Bronchial epithelial cell (primary cell): ENCODE data around the gene ENAM. TPM values are rescaled to one million over a fixed set of nuclear protein-coding genes. Genes with fewer than 3 reads are reported as not detected.
"Not testable (repeated sequence)": the region's sequence is repeated elsewhere in the genome, so short reads cannot be mapped to it uniquely, and the experiment has no call there.

Experiments
- DNase-seq: peaks from one replicate; pipeline ENCODE4 v3.0.0-alpha.2; 2010; ENCODE audit warnings: low read depth
- FAIRE-seq: peaks from 2 replicates; lab custom pipeline; 2011; peaks lifted over from hg19 to GRCh38; lab: Jason Lieb, UNC
- H3K27me3 ChIP-seq: 2 replicates; pipeline ENCODE4 v1.5.1; 2011; ENCODE audit warnings: low read length; ENCODE audit not compliant: control insufficient read depth, insufficient read depth
- H3K36me3 ChIP-seq: 2 replicates; pipeline ENCODE4 v1.5.1; 2011; ENCODE audit warnings: low read length; ENCODE audit not compliant: control insufficient read depth, insufficient read depth
- H3K4me3 ChIP-seq: 2 replicates; pipeline ENCODE4 v1.5.1; 2011; ENCODE audit warnings: mild to moderate bottlenecking, low read depth, low read length, control low read depth
- CTCF ChIP-seq: IDR thresholded peaks from 2 replicates; pipeline ENCODE4 v1.5.1; 2011; ENCODE audit warnings: mild to moderate bottlenecking, moderate library complexity, low read length, control low read depth, inconsistent platforms; ENCODE audit not compliant: insufficient read depth, severe bottlenecking
- total RNA-seq: library from RNA; depleted of rRNA; stranded (reverse); fragments of >200 nt; gene quantifications from 2 replicates; pipeline ENCODE4 v1.2.1, GENCODE V29; 2014

Gene ENAM
- total RNA-seq, 1 donor from 2014 or later, result not detected

DNA sequence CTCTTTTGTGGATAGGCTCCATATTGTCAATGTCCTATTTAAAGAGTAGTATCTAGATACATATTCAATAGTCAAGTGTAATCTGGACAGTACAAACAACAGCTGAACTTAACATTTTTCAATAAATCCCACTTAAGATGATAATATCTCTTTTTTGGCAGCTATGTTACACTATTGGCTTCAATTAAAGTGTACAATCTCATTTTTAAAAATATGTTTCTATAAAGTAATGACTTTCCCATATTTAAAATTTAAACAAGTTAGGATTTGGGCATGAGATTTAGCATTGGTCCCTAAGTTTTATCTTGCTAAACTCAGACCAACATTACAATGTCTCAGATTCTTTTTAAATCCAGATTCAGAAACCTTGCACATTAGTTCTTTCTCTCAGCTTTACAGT, 45.6 kb downstream of the ENAM start:
- no peak for TF ChIP-seq CTCF
- FAIRE-seq, result no peak
- no peaks in the 10 kb centered on the region for H3K36me3 ChIP-seq
- no peaks in the 10 kb centered on the region for H3K27me3 ChIP-seq
- no peak overlapping the region for H3K4me3 ChIP-seq
- no peak for DNase-seq

GRCh38 chr4:70674731-70675130, 46.2 kb downstream of the ENAM start:
- no peaks in the 10 kb centered on the region for H3K36me3 ChIP-seq
- no peak for FAIRE-seq
- no peak for TF ChIP-seq CTCF

GRCh38 chr4:70676554-70677090, 48.1 kb downstream of the ENAM start:
- no peak overlapping the region for H3K4me3 ChIP-seq
- H3K36me3 ChIP-seq, result no peaks in the 10 kb centered on the region
- TF ChIP-seq CTCF, result no peak
- DNase-seq, result no peak
- FAIRE-seq, result no peak
- no peaks in the 10 kb centered on the region for H3K27me3 ChIP-seq

More at GRCh38 chr4:70674731-70675130, 46.2 kb downstream of the ENAM start:
- Histone ChIP-seq H3K27me3 (no peaks in the 10 kb centered on the region), H3K4me3 (no peak overlapping the region)
- DNase-seq, result no peak

GRCh38 chr4:70678383-70678999, 49.9 kb downstream of the ENAM start:
- Histone ChIP-seq H3K4me3 (no peak overlapping the region), H3K36me3 (no peaks in the 10 kb centered on the region), H3K27me3 (no peaks in the 10 kb centered on the region)
- DNase-seq (no peak), FAIRE-seq (no peak)
- TF ChIP-seq CTCF, result no peak

- H3K4me3 ChIP-seq, result no peak overlapping the region
- FAIRE-seq, result no peak
- no peaks in the 10 kb centered on the region for H3K36me3 ChIP-seq
- no peaks in the 10 kb centered on the region for H3K27me3 ChIP-seq
- DNase-seq, result no peak
- no peak for TF ChIP-seq CTCF
These were observed 52.4 kb downstream of the ENAM start for GRCh38 chr4:70680934-70681333.

DNA sequence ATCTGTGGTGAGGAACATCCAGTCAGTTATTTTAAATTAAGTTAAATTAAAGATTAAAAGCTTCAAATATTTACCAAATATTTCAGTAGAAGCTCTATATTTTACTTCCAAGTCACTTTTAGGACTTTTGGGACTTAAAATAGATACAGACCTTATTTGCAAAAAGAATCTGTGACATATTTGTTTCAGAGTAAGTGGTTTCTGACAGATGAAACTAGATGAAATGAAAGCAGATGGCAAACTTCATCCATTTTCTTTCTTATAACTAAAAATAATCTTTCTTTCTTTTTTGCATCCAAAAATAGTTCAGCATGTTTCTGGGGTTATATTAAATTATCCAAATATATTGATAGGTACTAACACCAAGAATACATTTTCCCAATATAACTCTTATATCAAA, 53.2 kb downstream of the ENAM start:
- Histone ChIP-seq H3K27me3 (no peaks in the 10 kb centered on the region), H3K36me3 (no peaks in the 10 kb centered on the region), H3K4me3 (no peak overlapping the region)
- no peak for FAIRE-seq
- no peak for DNase-seq
- TF ChIP-seq CTCF, result no peak

DNA sequence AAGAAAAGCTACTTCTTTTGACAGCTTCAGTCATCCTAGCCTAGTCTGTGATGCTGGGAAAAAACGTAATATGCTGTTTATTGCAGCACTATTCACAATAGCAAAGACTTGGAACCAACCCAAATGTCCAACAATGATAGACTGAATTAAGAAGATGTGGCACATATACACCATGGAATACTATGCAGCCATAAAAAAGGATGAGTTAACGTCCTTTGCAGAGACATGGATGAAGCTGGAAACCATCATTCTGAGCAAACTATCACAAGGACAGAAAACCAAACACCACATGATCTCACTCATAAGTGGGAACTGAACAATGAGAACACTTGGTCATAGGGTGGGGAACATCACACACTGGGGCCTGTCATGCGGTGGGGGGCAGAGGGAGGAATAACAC, 53.6 kb downstream of the ENAM start:
- not testable (repeated sequence) for FAIRE-seq, H3K27me3 ChIP-seq

More for the DNA sequence above, 53.6 kb downstream of the ENAM start:
- not testable (repeated sequence) for H3K4me3 ChIP-seq, H3K36me3 ChIP-seq, DNase-seq
